T-helper 2 cell treated with Interferon-gamma antibody and Interleukin-4, amounts not matched to agents 5 μg/mL and 100 μg/mL, for 36 hours (primary cell): ENCODE data around the gene MSH5.

Experiments used
- DNase-seq: peaks from one replicate; pipeline ENCODE4 v3.0.0; 2021; ENCODE audit warnings: low spot score
- H3K27ac Mint-ChIP-seq: one replicate; pipeline ENCODE4 v1.8.0; 2021; ENCODE audit warnings: mild to moderate bottlenecking, mixed read lengths
- H3K27me3 Mint-ChIP-seq: one replicate; pipeline ENCODE4 v1.8.0; 2021; ENCODE audit warnings: low read depth, mixed read lengths
- H3K36me3 Mint-ChIP-seq: one replicate; pipeline ENCODE4 v1.8.0; 2021; ENCODE audit warnings: low read depth, mixed read lengths
- H3K4me1 Mint-ChIP-seq: one replicate; pipeline ENCODE4 v1.8.0; 2021; ENCODE audit warnings: low read depth, mixed read lengths
- H3K4me3 Mint-ChIP-seq: one replicate; pipeline ENCODE4 v1.8.0; 2022; ENCODE audit warnings: mild to moderate bottlenecking, moderate library complexity, mixed read lengths
- H3K9me3 Mint-ChIP-seq: one replicate; pipeline ENCODE4 v1.8.0; 2021; ENCODE audit warnings: mixed read lengths

Gene MSH5

DNA sequence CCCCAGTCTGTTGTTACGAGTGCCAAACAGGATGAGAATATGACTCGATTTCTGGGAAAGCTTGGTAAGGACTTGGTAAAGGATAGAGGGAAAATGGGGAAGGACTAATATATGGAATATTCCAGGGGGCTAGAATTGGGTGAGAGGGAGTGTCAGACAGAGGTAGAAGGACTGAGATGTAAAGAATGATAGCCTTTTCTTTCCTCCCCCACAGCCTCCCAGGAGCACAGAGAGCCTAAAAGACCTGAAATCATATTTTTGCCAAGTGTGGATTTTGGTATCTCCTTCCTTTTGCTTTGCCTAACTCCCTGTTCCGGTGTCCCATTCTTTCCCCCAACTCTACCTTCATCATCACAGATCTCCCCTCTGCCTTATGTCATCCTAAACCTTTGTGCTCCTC is 3.1 kb downstream of the MSH5 start:
- no peak overlapping the region for H3K4me3 Mint-ChIP-seq
- H3K36me3 Mint-ChIP-seq, result peaks cover 36% of the 10 kb centered on the region
- H3K27ac Mint-ChIP-seq, result peak overlapping the region; percentile 12

DNA sequence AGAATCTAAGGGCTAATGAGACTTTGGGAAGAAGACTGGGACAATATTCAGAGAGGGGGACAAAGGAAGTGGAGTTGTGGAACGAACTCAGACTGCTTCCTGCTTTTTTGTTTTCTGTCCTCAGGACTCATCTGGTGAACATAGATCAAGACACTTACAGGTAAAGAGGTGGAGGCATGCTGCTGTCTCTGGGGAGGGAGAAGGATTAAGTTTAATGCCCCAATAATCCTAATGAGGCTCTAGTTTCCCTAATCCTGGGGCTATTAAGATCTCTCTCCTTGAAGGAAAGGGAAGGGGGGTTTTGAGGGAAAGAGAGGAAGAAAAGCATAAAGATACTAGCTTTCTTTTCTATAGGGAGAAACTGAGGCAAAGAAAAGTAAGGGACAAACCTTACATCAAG is 4.6 kb downstream of the MSH5 start:
- Mint-ChIP-seq H3K4me3 (no peak overlapping the region), H3K27me3 (no peaks in the 10 kb centered on the region), H3K27ac (peak overlapping the region; percentile 9), H3K4me1 (peaks cover 22% of the 10 kb centered on the region), H3K9me3 (no peaks in the 10 kb centered on the region), H3K36me3 (peaks cover 42% of the 10 kb centered on the region)
- no peak for DNase-seq

More for the DNA sequence above, 3.1 kb downstream of the MSH5 start:
- no peak for DNase-seq
- Mint-ChIP-seq H3K27me3 (no peaks in the 10 kb centered on the region), H3K9me3 (no peaks in the 10 kb centered on the region), H3K4me1 (peaks cover 36% of the 10 kb centered on the region)

DNA sequence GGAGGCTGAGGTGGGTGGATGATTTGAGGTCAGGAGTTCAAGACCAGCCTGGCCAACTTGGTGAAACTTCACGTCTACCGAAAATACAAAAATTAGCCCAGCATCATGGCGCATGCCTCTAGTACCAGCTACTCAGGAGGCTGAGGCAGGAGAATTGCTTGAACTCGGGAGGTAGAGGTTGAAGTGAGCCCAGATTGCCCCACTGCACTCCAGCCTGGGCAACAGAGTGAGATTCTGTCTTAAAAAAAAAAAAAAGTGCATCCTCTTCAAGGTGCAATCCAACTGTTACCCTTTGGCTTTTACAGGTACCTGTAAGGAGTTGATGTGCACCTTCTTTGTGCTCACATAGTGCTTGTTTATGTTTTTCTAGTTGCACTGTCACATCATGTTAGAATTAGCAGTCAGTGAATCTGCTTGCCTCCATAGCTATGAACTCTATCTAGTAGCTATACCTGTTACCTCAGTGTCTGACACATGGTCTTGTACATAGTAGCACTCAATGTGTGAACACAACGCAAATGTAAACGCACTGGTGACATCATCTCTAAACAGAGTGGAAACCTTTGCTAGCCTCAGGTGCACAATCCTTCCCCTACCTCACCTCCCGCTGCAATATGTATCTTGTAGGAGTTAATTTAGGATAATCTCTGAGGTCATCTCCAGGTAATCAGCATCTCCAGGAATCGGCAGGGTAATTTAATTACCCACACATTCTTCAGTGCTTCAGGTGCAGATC is 9.7 kb downstream of the MSH5 start:
- H3K36me3 Mint-ChIP-seq, result peaks cover 28% of the 10 kb centered on the region
- no peak for DNase-seq
- no peak overlapping the region for H3K4me3 Mint-ChIP-seq
- H3K27me3 Mint-ChIP-seq, result no peaks in the 10 kb centered on the region
- no peak overlapping the region for H3K27ac Mint-ChIP-seq
- H3K9me3 Mint-ChIP-seq, result no peaks in the 10 kb centered on the region
- H3K4me1 Mint-ChIP-seq, result peaks cover 3% of the 10 kb centered on the region

DNA sequence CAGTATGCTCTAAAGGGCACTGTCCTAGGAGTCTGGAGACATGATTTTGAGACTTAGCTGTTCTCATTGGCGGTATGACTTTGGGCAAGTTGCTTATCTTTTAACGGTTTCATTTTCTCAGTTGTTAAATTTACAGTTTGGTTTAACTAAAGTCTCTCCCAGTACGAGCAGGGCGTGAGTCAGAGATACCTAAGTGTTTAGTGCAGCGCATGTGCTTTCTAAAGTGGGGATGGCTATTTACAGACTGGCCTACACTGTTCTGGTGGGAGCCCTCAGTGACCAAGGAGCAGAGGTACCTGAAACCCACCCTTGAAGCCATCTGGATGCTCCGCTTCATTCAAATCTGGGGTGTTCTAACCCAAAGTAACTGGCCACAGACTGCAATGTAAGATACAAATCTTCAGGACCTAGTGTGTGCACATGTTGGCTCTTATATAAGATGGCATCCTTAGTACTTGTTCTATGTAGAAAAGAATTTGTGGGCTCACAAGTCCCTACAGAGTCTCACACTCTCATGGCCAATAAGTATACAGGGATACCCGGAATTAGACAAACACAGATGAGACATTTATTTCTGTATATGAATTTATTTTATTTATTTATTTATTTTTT is 10.7 kb downstream of the MSH5 start:
- Mint-ChIP-seq H3K27me3 (no peaks in the 10 kb centered on the region), H3K36me3 (peaks cover 22% of the 10 kb centered on the region), H3K9me3 (no peaks in the 10 kb centered on the region), H3K4me3 (no peak overlapping the region), H3K4me1 (peaks cover 2% of the 10 kb centered on the region), H3K27ac (no peak overlapping the region)
- no peak for DNase-seq

DNA sequence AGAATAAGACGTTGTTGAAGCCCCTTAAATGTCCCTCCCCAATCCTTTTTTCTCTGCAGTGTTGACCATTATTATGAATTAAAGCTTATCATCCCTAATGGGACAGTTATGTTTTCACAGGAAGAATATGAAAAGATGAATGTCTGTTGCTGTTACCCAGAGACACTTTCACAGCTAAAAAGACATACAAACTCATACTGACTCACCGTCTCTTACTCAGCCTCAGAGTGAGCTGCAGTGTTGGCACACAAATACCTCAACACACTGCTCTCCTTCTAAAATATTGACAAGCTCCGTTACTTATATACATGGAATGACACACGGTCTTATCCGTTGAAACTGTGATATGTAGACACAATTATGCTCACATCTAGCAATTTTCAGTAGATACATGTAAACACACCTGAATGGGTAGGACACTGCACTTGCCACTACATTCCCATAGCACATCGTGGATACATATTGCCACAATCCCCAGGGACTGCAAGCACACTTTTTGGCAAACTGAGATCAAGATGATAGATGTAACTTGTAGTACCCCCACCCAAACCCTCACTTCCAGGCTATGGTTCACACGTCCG is 13.0 kb downstream of the MSH5 start:
- Mint-ChIP-seq H3K36me3 (peaks cover 14% of the 10 kb centered on the region), H3K27me3 (no peaks in the 10 kb centered on the region), H3K27ac (no peak overlapping the region), H3K9me3 (no peaks in the 10 kb centered on the region), H3K4me3 (no peak overlapping the region), H3K4me1 (peaks cover 2% of the 10 kb centered on the region)
- no peak for DNase-seq

DNA sequence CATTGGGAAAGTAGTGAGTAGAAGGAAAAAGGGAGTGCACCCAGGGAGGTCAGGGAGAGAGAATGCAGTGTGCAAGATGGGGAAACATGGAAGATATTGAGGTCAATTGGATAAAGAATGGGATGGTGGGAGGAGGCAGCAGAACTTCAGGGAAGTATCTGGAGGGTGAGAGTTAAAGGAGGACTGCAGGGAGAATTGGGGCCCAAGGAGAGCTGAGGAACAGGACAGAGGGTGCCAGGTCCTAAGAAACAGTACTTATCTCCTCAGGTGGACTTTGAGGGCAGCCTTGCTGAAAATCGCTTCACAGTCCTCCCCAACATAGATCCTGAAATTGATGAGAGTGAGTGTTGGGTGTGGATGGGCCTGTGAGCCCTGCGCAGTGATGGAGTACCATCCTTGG is 18.5 kb downstream of the MSH5 start:
- no peak for DNase-seq
- Mint-ChIP-seq H3K4me1 (peaks cover 4% of the 10 kb centered on the region), H3K27me3 (no peaks in the 10 kb centered on the region), H3K9me3 (no peaks in the 10 kb centered on the region), H3K36me3 (peaks cover 34% of the 10 kb centered on the region), H3K4me3 (no peak overlapping the region), H3K27ac (peak overlapping the region; percentile 32)

DNA sequence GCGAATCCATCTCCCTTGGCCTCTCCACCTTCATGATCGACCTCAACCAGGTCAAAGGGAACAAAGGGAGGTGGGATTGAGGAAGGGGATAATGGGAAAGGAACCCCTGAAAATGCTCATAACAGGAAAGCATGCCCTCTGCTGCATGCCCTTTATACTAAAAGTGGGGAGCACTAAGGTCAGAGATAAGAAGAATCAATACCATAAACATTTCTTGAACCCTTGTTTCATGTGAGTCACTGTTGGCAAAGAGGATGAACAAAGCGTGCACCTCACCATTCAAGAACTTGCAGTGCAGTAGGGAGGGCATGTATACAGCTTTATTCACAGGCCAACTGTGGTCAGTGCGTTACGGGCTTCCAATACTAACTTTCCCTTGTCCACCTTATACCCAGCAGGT is 21.0 kb downstream of the MSH5 start:
- no peaks in the 10 kb centered on the region for H3K27me3 Mint-ChIP-seq
- H3K4me3 Mint-ChIP-seq, result no peak overlapping the region
- H3K27ac Mint-ChIP-seq, result no peak overlapping the region
- no peaks in the 10 kb centered on the region for H3K9me3 Mint-ChIP-seq
- no peak for DNase-seq
- peaks cover 6% of the 10 kb centered on the region for H3K4me1 Mint-ChIP-seq
- peaks cover 39% of the 10 kb centered on the region for H3K36me3 Mint-ChIP-seq

DNA sequence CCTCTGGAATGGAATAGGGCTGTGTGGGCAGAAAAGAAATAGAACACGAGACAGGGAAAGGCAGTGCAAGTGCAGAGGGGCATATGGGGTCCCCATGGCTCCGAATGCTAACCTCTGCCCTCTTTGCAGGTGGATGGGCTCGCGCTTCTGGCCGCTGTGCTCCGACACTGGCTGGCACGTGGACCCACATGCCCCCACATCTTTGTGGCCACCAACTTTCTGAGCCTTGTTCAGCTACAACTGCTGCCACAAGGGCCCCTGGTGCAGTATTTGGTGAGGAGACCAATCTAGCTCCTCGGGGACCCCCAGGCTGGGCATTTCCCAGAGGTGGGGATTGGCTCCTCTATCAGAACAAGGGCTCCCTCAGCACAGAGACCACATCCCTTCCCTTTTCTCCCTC is 21.5 kb downstream of the MSH5 start:
- no peak overlapping the region for H3K4me3 Mint-ChIP-seq
- H3K36me3 Mint-ChIP-seq, result peaks cover 39% of the 10 kb centered on the region
- no peaks in the 10 kb centered on the region for H3K27me3 Mint-ChIP-seq
- H3K4me1 Mint-ChIP-seq, result peaks cover 6% of the 10 kb centered on the region
- no peak overlapping the region for H3K27ac Mint-ChIP-seq
- DNase-seq, result no peak
- H3K9me3 Mint-ChIP-seq, result no peaks in the 10 kb centered on the region

DNA sequence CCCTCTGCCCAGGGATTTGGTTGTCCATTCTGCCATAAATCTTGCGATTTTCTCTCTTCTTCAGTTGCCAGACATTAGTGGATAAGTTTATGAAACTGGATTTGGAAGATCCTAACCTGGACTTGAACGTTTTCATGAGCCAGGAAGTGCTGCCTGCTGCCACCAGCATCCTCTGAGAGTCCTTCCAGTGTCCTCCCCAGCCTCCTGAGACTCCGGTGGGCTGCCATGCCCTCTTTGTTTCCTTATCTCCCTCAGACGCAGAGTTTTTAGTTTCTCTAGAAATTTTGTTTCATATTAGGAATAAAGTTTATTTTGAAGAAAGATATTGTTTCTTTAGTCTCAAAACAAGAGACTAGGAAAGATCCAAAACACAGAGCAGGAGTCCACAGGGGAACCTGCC is 22.6 kb downstream of the MSH5 start, which contains the start of gene SAPCD1:
Gene SAPCD1, plus strand, starts transcription at position 301 of the 400 bp plus-strand sequence. CDS start 399 bp downstream, outside the sequence.
- Mint-ChIP-seq H3K4me3 (no peak within 1 kb of the TSS), H3K27me3 (no peaks in the 10 kb centered on the region)

DNA sequence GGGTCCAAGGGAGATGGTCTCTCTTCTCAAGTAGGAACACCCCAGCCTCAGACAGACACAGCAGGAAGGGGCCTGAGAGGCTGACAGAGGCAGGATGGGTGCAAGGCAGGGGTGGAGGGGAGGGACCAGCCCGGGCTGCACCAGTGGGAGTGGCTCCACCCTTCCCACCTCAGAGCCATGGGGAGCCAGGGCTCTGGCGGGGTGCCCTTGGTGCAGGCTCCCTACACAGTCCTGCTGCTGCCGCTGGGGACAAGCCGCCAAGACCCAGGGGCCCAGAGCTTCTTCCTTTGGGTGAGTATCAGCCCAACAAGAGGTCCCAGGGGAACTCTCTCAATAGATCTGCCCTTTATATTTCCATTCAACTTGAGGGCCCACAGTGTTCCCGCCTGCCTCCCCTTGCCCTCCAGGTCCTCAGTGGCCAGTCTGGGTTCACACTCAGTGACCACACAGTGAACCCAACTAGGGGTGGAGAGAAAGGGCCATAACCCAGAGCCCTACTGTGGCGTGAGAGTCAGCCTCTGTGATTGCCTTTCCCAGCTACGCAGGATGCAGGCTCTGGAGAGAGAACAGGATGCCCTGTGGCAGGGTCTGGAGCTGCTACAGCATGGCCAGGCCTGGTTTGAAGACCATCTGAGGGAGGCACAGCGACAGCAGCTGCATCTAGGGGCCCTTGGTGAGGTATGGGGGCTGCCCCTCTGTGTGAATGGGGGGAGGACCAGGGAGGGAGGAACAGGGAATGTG is 23.2 kb downstream of the MSH5 start:
- Mint-ChIP-seq H3K4me1 (peaks cover 6% of the 10 kb centered on the region), H3K9me3 (no peaks in the 10 kb centered on the region), H3K4me3 (no peak overlapping the region), H3K27me3 (no peaks in the 10 kb centered on the region), H3K27ac (peak overlapping the region; percentile 66), H3K36me3 (peaks cover 37% of the 10 kb centered on the region)
- no peak for DNase-seq

More for the DNA sequence above, 22.6 kb downstream of the MSH5 start, which contains the start of gene SAPCD1:
- peaks cover 39% of the 10 kb centered on the region for H3K36me3 Mint-ChIP-seq
- no peak for DNase-seq
- no peaks in the 10 kb centered on the region for H3K9me3 Mint-ChIP-seq
- peaks cover 6% of the 10 kb centered on the region for H3K4me1 Mint-ChIP-seq
- H3K27ac Mint-ChIP-seq, result peak within 1 kb of the TSS; percentile 66

DNA sequence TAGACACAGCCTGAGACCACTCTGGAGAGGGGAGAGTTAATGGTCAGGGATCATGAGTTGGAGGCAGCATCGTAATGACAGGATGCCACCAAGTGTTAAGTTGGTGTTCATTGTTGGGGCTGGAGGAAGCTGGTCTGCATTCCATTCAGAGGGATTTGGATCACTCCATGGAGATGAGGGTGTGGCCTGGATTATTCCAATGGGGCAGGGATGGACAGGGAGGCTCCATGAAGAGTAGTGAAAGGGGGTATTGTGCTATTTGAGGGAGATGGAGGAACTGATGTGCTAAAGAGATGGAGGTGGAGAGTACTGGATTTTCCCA is 23.8 kb downstream of the MSH5 start:
- H3K27ac Mint-ChIP-seq, result peak overlapping the region; percentile 66
- DNase-seq, result no peak
- H3K36me3 Mint-ChIP-seq, result peaks cover 36% of the 10 kb centered on the region
- no peaks in the 10 kb centered on the region for H3K9me3 Mint-ChIP-seq
- H3K4me3 Mint-ChIP-seq, result no peak overlapping the region
- peaks cover 4% of the 10 kb centered on the region for H3K4me1 Mint-ChIP-seq
- no peaks in the 10 kb centered on the region for H3K27me3 Mint-ChIP-seq

DNA sequence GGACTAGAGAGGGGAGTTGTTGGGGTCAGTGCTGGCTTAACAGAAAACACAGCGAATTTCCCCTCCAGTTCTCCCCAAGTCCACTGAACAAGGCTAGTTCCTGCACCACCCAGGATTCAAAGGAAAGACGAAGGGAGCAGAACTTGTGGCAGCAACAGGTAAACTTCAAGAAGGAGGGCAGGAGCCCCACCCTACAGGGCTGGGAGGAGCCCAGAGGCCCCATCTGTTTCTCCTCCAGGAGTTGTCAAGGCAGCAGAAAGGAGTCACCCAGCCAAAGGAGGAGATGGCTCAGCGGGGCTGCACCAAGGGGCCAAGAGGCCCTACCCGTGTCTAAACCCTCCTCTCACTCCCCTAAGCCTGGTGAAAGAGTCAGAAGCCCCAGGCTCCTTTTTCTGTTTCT is 24.4 kb downstream of the MSH5 start:
- Mint-ChIP-seq H3K27ac (peak overlapping the region; percentile 26), H3K27me3 (no peaks in the 10 kb centered on the region), H3K36me3 (peaks cover 30% of the 10 kb centered on the region), H3K4me3 (no peak overlapping the region), H3K4me1 (peaks cover 4% of the 10 kb centered on the region), H3K9me3 (no peaks in the 10 kb centered on the region)
- no peak for DNase-seq

DNA sequence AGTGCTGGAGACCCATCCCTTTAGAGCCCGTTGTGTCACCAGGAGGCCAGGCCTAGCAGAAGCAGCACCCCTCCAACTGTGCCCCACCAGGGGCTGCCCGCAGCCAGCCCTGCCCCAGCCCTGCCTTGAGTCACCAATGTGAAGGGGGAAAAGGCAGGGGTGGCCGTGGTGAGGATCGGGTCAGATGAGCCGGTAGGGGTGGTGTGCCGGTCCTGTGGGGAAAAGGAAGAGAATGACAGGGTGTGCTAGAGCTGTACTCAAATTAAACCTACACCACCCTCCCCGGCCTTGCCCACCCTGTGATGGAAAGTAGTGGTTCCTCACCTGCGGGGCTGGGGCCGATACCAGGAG is 25.7 kb downstream of the MSH5 start:
- peaks cover 29% of the 10 kb centered on the region for H3K36me3 Mint-ChIP-seq
- peaks cover 10% of the 10 kb centered on the region for H3K4me1 Mint-ChIP-seq
- no peak overlapping the region for H3K4me3 Mint-ChIP-seq
- no peaks in the 10 kb centered on the region for H3K27me3 Mint-ChIP-seq
- H3K27ac Mint-ChIP-seq, result no peak overlapping the region
- DNase-seq, result no peak
- H3K9me3 Mint-ChIP-seq, result no peaks in the 10 kb centered on the region
